Activated CD8-positive, alpha-beta memory T cell treated with anti-CD3 and anti-CD28 coated beads for 24 hours (primary cell): ENCODE data around the gene PHLDA2.
"Not testable (repeated sequence)": the region's sequence is repeated elsewhere in the genome, so short reads cannot be mapped to it uniquely, and the experiment has no call there.

Experiments
- DNase-seq: peaks from one replicate; pipeline ENCODE4 v3.0.0-alpha.2; 2020

PHLDA2 gene

DNA sequence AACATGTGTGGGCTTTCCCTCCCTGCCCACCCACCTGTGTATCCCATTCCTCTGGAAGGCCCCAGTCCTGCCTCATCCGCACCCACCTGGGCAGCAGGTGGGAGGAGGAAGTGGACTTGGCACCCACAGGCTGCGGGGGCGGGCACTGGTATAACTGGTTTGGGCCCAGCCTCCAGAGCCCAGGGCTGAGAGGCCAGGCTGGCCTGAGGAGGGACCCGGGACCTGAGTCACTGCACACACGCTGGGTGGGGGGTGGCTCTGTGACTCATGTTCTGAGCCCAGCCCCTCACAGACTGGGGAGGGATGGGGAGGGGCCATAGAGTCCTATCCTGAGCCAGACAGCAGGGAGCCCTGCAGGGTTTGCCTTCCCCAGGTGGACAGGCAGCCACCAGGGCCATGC, 16.7 kb downstream of the PHLDA2 start:
- no peak for DNase-seq

DNA sequence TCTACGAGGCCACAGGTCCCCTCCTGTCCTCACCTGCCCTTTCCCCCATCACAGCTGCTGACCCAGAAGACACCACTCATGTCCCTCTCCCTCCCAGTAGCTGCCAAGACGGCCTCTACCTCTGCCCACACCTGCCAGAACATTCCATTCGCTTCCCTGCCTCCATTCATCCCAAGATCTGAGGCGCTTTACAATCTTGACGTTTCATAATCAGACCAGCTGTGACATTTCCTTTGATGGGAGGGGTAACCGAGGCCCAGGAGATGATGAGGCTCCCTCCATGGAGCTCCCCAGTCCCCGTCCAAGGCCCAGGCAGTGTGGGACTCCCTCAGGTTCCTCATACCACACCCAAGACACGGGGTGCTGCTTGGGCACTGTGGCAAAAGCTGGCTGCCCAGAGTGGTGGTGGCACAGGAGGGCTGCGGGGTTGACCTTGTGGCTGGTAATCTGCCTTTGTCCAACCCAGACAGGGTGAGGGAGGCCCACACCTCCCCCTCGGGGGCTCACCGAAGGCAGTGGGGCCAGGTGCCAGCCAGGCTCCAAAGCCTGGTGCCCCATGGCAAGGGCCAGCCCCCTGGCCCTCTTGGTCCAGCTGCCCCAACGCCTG, 17.3 kb downstream of the PHLDA2 start:
- DNase-seq = no peak

DNA sequence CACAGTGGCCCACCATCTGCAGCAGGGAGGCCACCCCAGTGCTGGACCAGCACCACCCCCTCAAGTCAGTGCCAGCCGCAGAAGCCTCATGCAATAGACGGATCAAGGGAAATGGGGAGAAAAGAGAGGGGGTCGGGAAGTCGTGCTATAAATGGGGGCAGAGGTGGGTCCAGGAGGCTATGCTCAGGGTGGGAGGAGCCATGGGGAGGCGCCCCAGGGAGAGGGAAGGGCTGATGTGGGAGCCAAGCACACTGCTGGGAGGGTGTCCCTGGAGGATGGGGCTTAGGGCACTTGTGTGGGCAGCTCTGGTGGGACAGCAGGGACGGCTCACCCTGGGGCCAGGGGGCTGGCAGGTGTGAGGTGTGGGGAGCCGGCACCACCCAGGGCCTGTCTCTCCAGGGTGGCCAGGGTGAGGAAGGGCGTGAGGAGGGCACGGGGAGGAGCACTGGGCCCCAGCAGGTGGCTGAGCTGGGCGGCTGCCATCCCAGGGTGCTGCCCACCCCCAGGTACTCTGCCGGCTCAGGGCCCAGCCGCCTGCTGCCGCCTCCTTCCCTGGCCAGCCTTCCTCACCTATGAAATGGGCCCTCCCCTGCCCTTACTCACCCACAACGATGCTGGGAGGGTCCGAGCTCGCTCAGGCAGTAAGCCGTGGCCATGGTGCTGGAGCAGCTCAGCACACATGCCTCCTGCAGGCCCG, 18.0 kb downstream of the PHLDA2 start:
- DNase-seq = no peak

DNA sequence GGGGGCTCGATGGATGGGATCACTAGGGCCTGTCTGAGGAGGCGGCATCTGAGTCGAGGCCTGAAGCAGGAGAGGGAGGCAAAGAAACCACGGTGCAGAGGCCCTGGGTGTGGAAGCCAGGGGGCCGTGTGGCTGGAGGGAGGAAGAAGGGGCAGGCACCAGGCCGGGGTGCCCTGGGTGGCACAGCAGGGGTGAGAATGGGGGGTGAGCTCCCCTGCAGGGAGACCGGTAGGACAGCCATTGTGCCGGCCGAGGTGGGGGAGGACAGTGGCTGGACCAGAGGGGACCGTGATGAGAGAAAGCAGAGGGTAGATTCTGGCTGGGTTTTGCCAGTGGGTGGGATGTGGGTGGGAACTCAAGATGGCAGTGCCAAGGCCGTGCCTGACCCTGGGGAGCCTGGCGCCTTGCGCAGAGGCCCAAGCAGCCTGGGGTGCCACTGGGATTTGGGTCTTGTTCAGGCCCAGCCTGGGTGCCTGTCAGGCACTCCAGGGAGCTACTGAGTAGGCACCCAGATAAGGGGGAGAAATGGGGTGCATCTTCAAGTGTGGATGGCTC, 18.7 kb downstream of the PHLDA2 start:
- no peak for DNase-seq

DNA sequence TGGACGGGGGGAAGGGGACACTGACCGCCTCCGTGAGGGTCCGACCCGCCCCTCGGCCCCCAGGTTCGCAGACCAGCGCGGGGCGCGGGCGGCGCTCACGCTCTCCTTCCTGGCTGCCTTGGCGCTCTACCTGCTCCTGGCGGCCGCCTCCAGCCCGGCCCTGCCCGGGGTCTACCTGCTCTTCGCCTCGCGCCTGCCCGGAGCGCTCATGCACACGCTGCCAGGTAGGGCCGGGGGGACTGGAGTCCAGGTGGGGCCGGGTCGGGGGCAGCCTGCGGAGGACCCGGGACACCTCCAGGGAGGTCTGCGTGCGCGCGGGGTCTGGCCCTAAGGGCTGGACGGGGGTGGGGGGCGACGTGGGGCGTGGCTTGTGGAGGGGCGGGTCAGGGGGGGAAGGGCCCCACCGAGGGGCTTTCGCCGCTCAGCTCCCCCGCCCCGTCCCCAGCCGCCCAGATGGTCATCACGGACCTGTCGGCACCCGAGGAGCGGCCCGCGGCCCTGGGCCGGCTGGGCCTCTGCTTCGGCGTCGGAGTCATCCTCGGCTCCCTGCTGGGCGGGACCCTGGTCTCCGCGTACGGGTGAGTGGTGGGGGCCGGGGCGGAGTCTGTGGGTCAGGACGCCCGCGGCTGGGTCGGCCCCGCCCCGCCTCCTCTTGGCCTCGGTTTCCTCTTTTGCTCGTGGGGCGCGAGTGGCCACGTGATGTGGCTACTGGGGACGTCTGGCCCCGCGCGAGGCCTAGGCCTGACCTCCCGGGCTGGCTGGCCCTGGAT, 19.9 kb downstream of the PHLDA2 start:
- DNase-seq = no peak

DNA sequence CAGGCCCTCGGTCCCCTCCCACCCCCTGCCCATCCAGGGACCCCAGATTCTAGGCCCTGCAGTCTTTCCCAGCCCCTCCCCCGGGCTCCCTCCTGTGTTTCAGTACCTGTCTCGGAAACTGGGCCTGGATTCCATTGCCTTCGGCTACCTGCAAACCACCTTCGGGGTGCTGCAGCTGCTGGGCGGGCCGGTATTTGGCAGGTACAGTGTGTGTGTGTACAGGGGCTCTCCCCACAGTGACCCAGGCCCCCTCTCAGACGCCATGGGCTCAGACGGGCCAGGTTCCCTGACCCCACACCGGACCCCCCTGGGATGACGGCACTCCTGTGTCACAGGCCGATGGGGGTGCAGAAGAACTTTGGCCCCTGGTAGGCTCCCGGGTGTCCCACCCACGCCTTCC, 21.1 kb downstream of the PHLDA2 start:
- DNase-seq = no peak

DNA sequence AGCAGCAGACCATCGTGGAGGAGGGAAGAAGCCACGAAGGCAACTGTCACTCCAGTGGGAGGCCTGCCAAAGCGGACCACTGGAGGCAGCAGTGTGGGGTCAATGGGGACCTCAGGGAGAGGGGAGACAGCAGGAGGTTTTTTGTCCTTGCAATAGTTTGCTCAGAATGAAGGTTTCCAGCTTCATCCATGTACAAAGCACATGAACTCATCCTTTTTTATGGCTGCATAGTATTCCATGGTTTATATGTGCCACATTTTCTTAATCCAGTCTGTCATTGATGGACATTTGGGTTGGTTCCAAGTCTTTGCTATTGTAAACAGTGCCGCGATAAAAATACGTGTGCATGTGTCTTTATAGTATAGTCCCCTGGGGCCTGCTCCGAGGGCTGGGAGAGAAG, 23.9 kb downstream of the PHLDA2 start:
- DNase-seq = not testable (repeated sequence)

DNA sequence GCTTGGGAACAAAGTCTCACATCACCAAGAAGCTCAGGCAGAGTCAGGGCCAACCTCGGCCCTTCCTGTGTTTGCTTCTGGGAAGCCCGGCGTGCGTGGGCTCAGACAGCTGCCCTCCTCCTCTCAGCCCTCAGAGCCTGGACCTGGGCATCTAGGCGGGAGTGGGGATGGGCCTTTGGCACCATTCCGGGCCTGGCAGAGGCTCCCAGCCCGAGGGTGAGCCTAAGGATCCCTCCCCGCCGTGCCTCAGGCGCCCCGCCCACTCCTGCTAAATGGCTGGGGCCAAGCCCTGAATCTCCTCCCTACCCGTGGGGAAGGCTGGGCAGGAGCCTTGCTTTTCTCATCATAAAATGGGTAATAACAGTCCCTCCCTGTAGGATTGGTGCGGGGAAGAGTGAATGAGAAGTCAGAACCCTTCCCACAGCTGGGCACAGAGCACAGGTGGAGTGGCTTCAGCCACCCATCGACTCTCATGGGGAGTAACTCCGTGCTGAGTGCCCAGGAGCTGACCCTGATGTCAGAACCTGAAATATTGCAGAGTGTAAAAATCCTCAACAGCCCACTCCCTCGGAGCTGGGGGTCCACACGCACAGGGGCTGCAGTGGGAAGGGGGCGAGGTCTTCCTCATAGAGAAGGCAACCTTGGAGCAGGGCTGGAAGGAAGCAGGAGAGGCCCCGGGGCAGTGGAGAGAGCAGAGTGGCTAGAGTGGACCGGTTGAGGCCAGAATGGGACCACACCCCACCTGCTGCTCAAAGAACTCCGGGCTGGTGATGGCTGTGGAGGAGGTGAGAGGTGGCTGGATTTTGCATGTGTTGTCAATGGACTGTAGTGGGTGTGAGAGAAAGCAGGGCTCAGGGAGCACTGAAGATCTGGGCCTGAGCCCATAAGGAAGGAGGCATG, 24.8 kb downstream of the PHLDA2 start:
- DNase-seq = no peak

DNA sequence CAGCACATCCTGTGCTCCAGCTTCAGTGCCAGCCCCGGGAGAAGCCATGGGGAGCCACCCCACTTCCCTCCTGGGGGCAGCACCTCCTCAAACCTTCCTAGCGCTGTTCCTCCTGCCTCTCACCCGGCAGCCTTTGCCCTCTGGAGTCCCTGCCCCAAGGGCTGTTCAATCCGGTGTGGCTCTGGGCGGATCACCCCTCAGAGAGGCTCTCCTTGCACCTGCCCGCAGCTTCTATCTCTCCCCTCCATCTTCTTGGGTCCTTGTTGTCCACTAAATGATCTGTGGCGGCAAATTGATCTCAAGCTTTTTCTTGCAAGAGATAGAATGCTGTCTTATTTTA, 25.6 kb downstream of the PHLDA2 start:
- no peak for DNase-seq

DNA sequence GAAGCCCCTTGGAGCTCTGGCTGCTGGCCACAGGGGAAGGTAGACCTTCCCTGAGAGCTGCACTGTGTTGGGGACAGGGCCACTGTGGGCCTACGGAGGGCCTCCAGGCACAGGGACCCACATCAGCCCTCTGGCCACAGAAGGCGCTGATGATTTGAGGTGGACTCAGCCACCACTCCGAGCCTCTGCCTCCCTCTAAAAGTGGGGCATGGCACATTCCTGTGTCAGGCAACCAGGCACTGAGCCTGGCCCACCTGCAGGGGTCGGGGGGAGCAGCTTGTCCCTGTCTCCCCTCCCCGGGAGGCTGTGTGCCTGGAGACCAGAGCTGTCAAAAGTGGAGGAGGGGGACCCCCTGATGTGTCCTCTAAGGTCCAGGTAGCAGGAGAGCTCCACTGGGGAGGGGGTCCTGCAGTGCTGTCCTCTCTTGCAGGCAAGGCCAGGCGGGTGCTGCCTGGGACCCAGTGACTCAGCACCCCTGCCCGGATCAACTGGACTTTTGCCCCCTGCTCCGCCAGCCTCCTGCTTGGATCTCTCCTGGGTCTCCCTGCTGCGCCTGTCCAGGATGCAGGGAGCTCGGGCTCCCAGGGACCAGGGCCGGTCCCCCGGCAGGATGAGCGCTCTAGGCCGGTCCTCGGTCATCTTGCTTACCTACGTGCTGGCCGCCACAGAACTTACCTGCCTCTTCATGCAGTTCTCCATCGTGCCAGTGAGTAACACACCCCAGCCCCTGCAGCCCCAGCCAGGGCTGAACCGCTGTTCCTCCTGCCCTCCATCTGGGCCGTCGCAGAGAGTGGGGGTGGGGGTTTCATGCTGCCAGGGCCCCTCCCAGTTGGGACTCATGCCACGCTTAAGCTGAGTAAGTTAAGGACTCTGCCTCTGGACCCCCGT, 26.2 kb downstream of the PHLDA2 start:
- no peak for DNase-seq

DNA sequence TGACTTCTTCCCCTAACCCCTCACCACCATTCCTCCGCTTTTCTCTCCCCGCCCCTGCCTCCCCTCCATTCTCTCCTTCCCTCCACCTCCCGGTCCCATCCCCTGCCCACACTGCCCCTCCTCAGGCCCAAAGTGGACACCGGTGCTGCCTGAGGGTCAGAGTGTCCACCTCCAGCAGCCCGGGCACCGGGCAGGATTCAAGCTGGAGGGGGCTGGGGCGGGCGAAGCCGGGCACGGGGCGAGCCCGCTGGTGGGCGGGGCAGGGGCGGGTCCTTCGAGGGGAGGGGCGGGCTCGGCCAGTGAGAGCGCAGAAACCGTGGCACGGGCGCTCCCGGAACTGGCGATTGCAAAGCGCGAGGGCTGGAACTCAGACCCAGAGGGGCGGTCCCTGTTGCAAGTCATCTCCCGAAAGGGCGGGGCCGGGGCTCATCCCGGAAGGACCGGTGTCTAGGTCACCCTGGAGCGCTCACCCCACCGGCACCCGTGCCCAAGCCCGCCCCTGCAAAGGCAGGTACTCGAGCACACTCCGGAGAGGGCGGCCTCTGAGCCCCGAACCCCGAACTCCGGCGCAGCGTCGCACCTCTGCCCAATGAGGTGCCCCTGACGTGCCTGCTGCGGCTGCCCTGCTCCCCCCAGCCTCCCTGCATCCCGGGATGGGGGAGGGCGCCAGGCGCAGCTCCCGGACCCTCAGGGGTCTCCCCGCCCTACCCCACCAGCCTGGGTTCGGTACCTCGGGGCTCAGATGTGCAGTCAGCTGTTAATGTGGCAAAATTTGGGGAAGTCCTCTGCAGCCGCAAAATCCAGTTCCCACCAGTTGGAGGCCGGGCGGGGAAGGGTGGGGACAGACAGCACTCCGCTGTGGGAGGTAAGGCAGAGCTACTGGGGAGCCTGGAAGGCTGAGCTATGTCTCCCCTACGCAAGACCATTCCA, 27.1 kb downstream of the PHLDA2 start:
- DNase-seq = peak; percentile 94

DNA sequence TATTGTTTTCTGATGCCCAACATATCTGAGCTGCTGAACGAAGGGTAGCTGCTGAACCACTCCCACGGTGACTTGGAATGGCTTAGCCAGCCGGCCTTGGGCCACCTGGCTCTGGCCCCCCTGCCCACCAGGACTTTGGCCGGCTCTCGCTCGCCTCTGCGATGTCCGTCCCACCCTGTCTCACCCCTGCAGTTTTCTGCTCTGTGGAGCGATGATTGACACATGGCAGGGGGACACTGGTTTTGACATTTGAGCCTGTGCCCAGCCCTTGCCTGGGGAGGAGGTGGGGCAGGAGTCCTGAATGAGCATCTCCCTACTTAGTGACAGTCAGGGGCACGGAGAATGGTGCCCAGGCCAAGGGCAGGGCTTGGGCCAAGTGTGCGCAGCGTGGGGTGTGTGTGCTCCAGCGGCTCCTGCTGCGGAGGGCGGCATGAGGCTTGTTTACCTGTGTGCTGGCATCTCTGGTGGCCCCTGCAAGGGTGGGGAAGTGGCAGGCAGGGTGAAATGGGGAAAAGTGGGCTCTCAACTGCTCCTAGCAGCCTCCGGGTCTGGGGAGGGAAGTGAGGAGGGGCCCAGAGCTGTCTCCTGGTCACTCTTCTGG, 27.9 kb downstream of the PHLDA2 start:
- no peak for DNase-seq

DNA sequence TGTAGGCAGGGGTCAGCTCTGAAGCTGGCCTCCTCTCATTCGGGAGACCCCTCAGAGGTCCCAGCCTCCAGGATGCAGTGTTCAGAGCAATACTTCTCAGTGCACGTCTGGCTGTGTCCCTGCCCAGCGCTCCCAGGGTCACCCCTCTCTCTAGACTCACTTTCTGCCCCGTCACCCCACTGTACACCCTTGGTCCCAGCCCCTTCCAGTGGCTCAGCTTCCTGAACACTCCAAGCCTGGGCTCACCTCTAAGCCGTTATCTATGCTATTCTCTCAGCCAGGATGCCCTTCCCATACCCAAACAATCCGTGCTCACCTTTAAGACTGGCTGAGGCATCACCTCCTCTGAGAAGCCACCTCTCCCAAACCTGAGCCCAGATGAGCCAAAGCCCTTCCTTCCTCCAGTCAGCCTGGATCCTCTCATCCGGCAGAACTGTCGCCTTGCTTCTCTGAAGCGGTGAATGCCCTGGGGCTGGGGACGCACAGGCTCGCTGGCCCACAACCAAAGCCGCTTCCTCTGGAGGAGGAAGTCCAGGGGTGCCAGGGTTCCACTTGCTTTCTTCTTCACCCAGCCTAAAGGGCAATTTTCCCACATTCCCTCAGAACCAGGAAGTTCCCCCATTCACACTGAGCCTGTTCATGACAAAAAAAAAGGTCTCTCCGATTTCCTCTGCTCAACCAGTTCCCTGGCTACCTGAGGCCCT, 30.0 kb downstream of the PHLDA2 start:
- no peak for DNase-seq

DNA sequence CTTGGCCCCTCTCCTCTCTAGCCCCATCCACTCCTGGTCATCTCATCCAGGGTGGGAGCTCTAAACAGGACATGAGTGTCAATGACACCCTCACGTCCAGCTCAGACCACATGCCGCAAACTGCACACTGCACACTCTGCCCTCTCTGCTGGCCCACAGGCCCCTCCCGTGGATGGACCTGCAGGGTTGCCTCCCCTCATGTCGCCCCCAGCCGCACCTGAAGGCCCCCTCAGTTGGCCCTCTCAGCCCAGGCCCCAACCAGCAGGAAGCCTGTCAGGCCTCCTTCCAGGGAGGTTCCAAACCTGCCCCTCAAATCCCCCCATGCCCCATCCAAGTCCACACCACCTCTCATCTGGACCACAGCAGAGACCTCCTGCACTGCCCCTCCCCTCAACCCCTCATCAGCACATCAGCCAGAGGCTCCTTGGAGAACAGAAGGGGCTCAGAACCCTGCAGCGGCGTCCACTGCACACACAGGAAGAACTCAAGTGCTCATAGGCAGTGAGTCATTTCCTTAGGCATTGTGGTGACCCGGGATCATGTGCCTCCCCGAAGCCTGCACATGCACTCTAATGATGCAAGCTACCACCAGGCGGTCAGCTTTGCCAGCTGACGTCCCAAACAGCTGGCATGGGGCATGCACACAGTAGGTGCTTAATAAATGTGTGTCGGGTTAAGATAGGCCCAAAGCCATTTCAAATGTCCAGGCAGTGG, 30.7 kb downstream of the PHLDA2 start:
- peak; percentile 79 for DNase-seq

DNA sequence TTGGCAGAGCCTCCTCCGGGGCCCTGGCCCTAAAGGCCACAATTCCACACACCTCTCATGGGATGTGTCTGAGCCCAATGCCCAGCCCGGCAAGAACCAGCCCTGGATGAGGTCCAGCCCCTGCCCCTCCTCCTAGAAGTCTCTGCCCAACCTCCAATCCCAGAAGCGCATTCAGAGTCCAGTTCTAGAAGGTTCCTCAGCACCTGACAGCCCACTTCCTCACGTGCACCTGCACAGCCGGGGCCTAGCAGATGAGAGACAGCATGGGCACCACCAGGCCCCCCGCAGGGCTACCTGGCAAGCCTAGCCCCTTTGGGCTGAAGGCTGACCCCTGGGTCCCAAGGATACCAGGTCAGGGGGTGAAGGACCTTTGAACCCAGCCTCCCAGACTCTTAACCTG, 32.2 kb downstream of the PHLDA2 start:
- no peak for DNase-seq

DNA sequence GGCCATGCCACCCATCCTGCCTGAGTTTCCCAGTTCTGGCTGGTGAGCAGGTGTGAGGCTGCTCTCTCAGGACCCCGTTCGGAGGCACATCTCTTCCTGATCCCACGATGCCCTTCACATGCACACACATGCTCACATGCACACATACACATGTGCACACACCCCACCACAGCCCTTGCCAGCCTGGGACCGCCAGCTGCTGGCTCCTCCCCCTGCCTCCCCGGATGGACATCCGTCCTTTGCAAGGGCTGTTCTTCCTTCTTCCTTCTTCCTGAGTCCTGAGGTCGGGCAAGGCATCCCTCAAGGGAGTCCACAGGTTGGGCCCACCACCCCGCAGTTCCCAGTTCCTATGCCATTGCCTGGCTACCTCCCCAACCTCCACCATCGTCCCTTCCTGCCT, 33.2 kb downstream of the PHLDA2 start:
- DNase-seq = no peak

DNA sequence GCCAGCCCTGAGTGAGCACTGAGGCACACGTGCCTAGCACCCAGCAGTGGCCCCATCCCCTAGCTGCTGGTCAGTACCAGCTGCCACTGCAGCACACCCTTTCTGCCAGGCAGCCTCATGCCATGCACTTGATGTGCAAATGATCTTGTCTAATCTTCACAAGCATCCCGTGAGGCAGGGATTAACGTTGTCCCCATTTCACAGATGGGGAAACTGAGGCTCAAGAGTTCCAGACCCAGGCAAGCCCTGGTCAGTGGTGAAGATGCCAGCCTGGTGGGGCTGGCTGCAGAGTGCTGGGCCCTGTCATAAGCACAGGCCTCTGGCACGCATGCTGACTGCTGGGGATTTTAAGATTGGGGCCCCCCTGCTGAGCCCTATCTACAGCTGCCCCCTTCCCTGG, 35.3 kb downstream of the PHLDA2 start:
- DNase-seq = no peak

DNA sequence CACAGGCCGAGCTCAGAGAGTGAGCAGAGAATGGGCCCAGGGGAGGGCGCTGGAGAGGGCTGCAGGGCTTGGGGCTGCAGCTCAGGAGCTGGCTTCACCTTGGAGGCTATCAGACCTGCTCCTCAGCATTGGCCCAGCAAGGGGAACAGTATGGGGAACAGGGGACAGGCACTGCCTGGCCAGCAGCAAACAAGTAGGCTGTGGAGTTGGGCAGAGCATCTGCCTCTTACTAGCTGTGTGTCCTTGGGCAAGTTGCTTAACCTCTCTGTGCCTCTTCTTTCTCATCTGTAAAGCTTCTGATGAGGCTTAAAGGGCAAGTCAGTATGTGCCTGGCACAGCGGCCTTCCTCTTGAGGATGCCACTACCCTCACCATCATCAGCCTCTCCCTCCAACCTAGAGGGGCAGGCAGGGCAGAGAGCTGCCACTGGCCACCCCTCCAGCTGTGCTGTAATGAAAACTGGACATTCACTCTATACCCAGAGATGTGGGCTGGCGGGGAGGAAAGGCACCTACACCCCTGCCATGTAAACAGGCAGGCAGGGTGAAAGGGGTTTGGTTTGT, 36.2 kb downstream of the PHLDA2 start:
- DNase-seq = no peak
